PC-9 (cell line): ENCODE measurements around the gene ASTN2.

Source experiments
- EZH2 ChIP-seq: fragments of 200-600 bp; sonication (generic); IDR thresholded peaks from 2 replicates; pipeline ENCODE4 v1.8.0; 2017; ENCODE audit warnings: antibody characterized with exemption, low read depth
- TF ChIP-seq, protein P1 (sequence below): fragments of 200-600 bp; sonication (generic); conservative IDR thresholded peaks from 2 replicates; pipeline ENCODE4 v1.6.1; 2017; ENCODE audit warnings: mixed run types, antibody characterized with exemption, mild to moderate bottlenecking, moderate library complexity

DNA sequence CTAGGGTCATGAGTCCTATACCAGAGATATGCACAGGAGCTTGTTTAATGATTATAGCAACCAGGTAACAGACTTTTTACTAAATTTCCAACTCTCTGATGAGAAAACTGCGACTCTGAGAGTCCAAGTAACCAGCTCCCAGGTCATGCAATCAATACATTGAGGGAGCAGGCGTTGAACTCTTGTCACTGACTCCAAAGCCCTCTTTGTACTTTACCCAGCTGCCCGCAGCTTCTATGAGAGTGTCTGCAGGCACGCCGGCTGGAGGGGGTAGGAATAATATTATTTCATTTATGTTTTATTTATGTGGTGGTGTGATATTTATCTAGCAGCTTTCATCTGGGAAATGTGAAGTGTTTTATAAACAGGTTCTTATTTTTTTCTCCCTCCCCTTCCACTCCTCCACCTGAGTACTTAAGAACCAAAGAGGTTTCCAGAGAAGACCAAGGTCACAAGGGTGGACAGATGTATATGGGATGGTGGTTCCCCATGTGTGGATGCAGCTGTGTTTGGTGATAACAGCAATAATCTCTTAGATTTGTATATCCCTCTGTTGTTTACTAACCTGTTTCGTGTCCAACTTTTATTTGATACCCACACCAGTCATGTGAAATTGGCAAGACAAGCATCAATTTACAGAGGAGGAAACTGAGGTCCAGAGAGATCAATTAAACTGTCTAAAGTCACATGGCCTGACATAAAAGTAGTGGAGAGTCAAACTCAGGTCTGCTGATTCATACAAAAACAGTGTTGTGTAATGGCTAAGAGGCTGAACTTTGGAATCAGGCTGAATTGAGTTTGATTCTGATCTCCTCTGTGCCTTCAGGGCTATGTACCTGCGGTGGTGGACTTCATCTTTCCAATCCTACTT, 867.9 kb downstream of the ASTN2 start:
- TF ChIP-seq EZH2 = no peak
- TF ChIP-seq, protein P1, sequence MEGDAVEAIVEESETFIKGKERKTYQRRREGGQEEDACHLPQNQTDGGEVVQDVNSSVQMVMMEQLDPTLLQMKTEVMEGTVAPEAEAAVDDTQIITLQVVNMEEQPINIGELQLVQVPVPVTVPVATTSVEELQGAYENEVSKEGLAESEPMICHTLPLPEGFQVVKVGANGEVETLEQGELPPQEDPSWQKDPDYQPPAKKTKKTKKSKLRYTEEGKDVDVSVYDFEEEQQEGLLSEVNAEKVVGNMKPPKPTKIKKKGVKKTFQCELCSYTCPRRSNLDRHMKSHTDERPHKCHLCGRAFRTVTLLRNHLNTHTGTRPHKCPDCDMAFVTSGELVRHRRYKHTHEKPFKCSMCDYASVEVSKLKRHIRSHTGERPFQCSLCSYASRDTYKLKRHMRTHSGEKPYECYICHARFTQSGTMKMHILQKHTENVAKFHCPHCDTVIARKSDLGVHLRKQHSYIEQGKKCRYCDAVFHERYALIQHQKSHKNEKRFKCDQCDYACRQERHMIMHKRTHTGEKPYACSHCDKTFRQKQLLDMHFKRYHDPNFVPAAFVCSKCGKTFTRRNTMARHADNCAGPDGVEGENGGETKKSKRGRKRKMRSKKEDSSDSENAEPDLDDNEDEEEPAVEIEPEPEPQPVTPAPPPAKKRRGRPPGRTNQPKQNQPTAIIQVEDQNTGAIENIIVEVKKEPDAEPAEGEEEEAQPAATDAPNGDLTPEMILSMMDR = no peak
